GM12878 (cell line): Measurements from ENCODE around the gene ABL2.

Experiments
- CTCF ChIP-seq, 3 experiments: IDR thresholded peaks in 2 of 3; conservative IDR thresholded peaks in 1 of 3; 2 replicates each; pipeline ENCODE4 v1.5.1; 2011; ENCODE audit warnings: low read depth in 3 of 3, low read length in 3 of 3, mild to moderate bottlenecking in 3 of 3, control low read depth in 2 of 3, moderate library complexity in 2 of 3, inconsistent platforms in 1 of 3, mixed read lengths in 1 of 3; ENCODE audit not compliant: control insufficient read depth in 2 of 3, insufficient read depth in 1 of 3; ENCODE audit errors: extremely low read depth in 1 of 3
- EZH2 ChIP-seq: IDR thresholded peaks from 2 replicates; pipeline ENCODE4 v1.6.1; 2012; ENCODE audit warnings: low read depth, mild to moderate bottlenecking, control low read depth, inconsistent platforms, low read length, borderline replicate concordance; ENCODE audit not compliant: control insufficient read depth
- KAT2A ChIP-seq: conservative IDR thresholded peaks from 2 replicates; pipeline ENCODE4 v1.6.1; 2011; ENCODE audit warnings: low read depth, low read length; ENCODE audit not compliant: control insufficient read depth
- RAD21 ChIP-seq: IDR thresholded peaks from 2 replicates; pipeline ENCODE4 v1.6.1; 2011; ENCODE audit warnings: mild to moderate bottlenecking, low read depth, low read length, moderate library complexity; ENCODE audit not compliant: insufficient read depth

GRCh38 chr1:179146911-179147310, 82.6 kb downstream of the ABL2 start:
- TF ChIP-seq KAT2A (no peak), RAD21 (no peak), CTCF (IDR thresholded peaks at IDR 0.05 in 2 of 3, conservative IDR thresholded peaks at IDR 0.05 in 1 of 3; ENCODE audit: control insufficient read depth in 2 of 3, extremely low read depth in 1 of 3, insufficient read depth in 1 of 3, low read depth in 3 of 3, low read length in 3 of 3) (no peak), EZH2 (no peak)
